ENCODE results near the gene TICAM2.

GRCh38 chr5:115531380-115531779 lies 70.9 kb downstream of the TICAM2 start:
- no peak for TF ChIP-seq CTCF (IDR thresholded peaks at IDR 0.05; ENCODE audit: insufficient read depth, low read length, poor library complexity, severe bottlenecking)
- no peak for TF ChIP-seq EZH2phosphoT487 (conservative IDR thresholded peaks at IDR 0.05; ENCODE audit: low read length)
